CD14-positive monocyte (primary cell): Measurements from ENCODE around the gene PSMC5. TPM values are rescaled to one million over a fixed set of nuclear protein-coding genes. Genes with fewer than 3 reads are reported as not detected.

Source experiments
- DNase-seq, 3 donors: peaks; one replicate each; pipeline ENCODE4 v3.0.0-alpha.2; 2011 to 2022
- H2AFZ ChIP-seq: 2 replicates; pipeline ENCODE4 v1.6.0; 2012; ENCODE audit warnings: mild to moderate bottlenecking, low read depth, low read length, inconsistent platforms; ENCODE audit not compliant: insufficient read depth, poor library complexity, severe bottlenecking
- H3K27ac ChIP-seq, 2 donors: 1 replicate in 1 of 2; 2 replicates in 1 of 2; pipeline ENCODE4 v1.5.1; 2012 to 2013; ENCODE audit warnings: low read length in 2 of 2, control low read depth in 1 of 2, inconsistent platforms in 1 of 2, low read depth in 1 of 2, mild to moderate bottlenecking in 1 of 2
- H3K27me3 ChIP-seq, 2 donors: one replicate each; pipeline versions ENCODE4 v1.6.0 to v1.6.1; 2011 to 2013; ENCODE audit warnings: low read length in 2 of 2; ENCODE audit not compliant: control insufficient read depth in 2 of 2, insufficient read depth in 2 of 2
- H3K36me3 ChIP-seq, 2 donors: replicated peaks in 1 of 2; 1 replicate in 1 of 2; 2 replicates in 1 of 2; pipeline versions ENCODE4 v1.5.1 to v1.6.1; 2012 to 2013; ENCODE audit warnings: low read length in 2 of 2, control low read depth in 1 of 2, inconsistent platforms in 1 of 2, mild to moderate bottlenecking in 1 of 2; ENCODE audit not compliant: insufficient read depth in 2 of 2, control insufficient read depth in 1 of 2
- H3K4me1 ChIP-seq, 2 donors: 1 replicate in 1 of 2; 2 replicates in 1 of 2; pipeline versions ENCODE4 v1.5.1 to v1.6.1; 2012 to 2013; ENCODE audit warnings: low read length in 2 of 2, control low read depth in 1 of 2, inconsistent platforms in 1 of 2, mild to moderate bottlenecking in 1 of 2, moderate library complexity in 1 of 2; ENCODE audit not compliant: insufficient read depth in 2 of 2, control insufficient read depth in 1 of 2
- H3K4me2 ChIP-seq: replicated peaks from 2 replicates; pipeline ENCODE3; 2012; ENCODE audit warnings: low read length, moderate library complexity, mild to moderate bottlenecking; ENCODE audit not compliant: poor library complexity, severe bottlenecking; ENCODE audit errors: extremely low read depth
- H3K4me3 ChIP-seq, 3 experiments: fragments of 200-600 bp in 1 of 3; sonication (generic) in 1 of 3; replicated peaks in 1 of 3; 1 replicate in 2 of 3; 2 replicates in 1 of 3; pipeline ENCODE4 v1.5.1; 2011 to 2013; ENCODE audit warnings: low read length in 3 of 3, mild to moderate bottlenecking in 3 of 3, control low read depth in 2 of 3, low read depth in 2 of 3, inconsistent platforms in 1 of 3, moderate library complexity in 1 of 3
- H3K79me2 ChIP-seq: 2 replicates; pipeline ENCODE4 v1.6.0; 2012; ENCODE audit warnings: mild to moderate bottlenecking, control low read depth, inconsistent platforms, low read length, moderate library complexity; ENCODE audit not compliant: insufficient read depth
- H3K9ac ChIP-seq: 2 replicates; pipeline ENCODE4 v1.6.0; 2017; ENCODE audit warnings: low read length, mild to moderate bottlenecking; ENCODE audit not compliant: insufficient read depth, poor library complexity, severe bottlenecking
- H3K9me3 ChIP-seq, 2 donors: replicated peaks in 1 of 2; 1 replicate in 1 of 2; 2 replicates in 1 of 2; pipeline versions ENCODE4 v1.5.1 to v1.6.1; 2012 to 2013; ENCODE audit warnings: low read length in 2 of 2, control low read depth in 1 of 2; ENCODE audit not compliant: control insufficient read depth in 1 of 2, insufficient read depth in 1 of 2
- H4K20me1 ChIP-seq: 2 replicates; pipeline ENCODE4 v1.6.0; 2012; ENCODE audit warnings: mild to moderate bottlenecking, low read length, control low read depth, moderate library complexity; ENCODE audit not compliant: insufficient read depth
- H3K27ac Mint-ChIP-seq, 7 donors: one replicate each; pipeline ENCODE4 v1.8.0; 2020; ENCODE audit warnings: mild to moderate bottlenecking in 7 of 7, mixed read lengths in 7 of 7, moderate library complexity in 6 of 7, inconsistent platforms in 2 of 7
- H3K27me3 Mint-ChIP-seq, 3 donors: one replicate each; pipeline ENCODE4 v1.8.0; 2021 to 2022; ENCODE audit warnings: low read depth in 3 of 3, mild to moderate bottlenecking in 3 of 3, mixed read lengths in 3 of 3, moderate library complexity in 3 of 3, inconsistent platforms in 1 of 3
- H3K36me3 Mint-ChIP-seq, 2 donors: one replicate each; pipeline ENCODE4 v1.8.0; 2020; ENCODE audit warnings: mixed read lengths in 2 of 2, inconsistent platforms in 1 of 2, mild to moderate bottlenecking in 1 of 2
- H3K4me1 Mint-ChIP-seq: one replicate; pipeline ENCODE4 v1.8.0; 2020; ENCODE audit warnings: mild to moderate bottlenecking, mixed read lengths
- H3K4me3 Mint-ChIP-seq, 2 donors: one replicate each; pipeline ENCODE4 v1.8.0; 2020; ENCODE audit warnings: mild to moderate bottlenecking in 2 of 2, mixed read lengths in 2 of 2, moderate library complexity in 1 of 2
- H3K9me3 Mint-ChIP-seq, 7 donors: one replicate each; pipeline ENCODE4 v1.8.0; 2020 to 2022; ENCODE audit warnings: mixed read lengths in 7 of 7, mild to moderate bottlenecking in 6 of 7, moderate library complexity in 6 of 7, inconsistent platforms in 2 of 7
- CTCF ChIP-seq: fragments of 200-600 bp; IDR thresholded peaks from one replicate; pipeline ENCODE4 v1.8.0; 2022; ENCODE audit warnings: antibody characterized with exemption, mild to moderate bottlenecking
- WGBS: methylation state at CpG from one replicate; pipeline ENCODE4 v1.1.5; 2013; ENCODE audit warnings: missing lambda C conversion rate; ENCODE audit not compliant: insufficient coverage; 5-methylcytosine and 5-hydroxymethylcytosine counted together
- intact Hi-C, 2 donors: fragments of 100-400 bp; cut with micrococcal nuclease; formaldehyde crosslinking; loops; one replicate each; pipeline versions ENCODE4 v1.15.0 to v1.15.1; 2023
- polyA plus RNA-seq, 3 donors: library from polyadenylated mRNA; depleted of rRNA in 1 of 3; unstranded in 2 of 3; stranded (reverse) in 1 of 3; fragments of 300-500 nt in 2 of 3; fragments of >200 nt in 1 of 3; fragmentation: Illumina TruSeq in 2 of 3; gene quantifications; 1 replicate in 2 of 3; 2 replicates in 1 of 3; pipeline ENCODE4 v1.2.3, GENCODE V29; 2012 to 2021

Gene PSMC5
- polyA plus RNA-seq, 3 donors: 82.8 to 97.2 (median 88.3) TPM

GRCh38 chr17:63809970-63810369 lies 17.3 kb upstream of the PSMC5 start:
- Mint-ChIP-seq H3K4me3 (no peak overlapping the region), H3K4me1 (no peaks in the 10 kb centered on the region), H3K36me3 (peaks cover 89 to 94% of the 10 kb centered on the region in 2 donors), H3K27ac (no peak overlapping the region), H3K27me3 (no peaks in the 10 kb centered on the region), H3K9me3 (no peaks in the 10 kb centered on the region)
- WGBS: no CpG with 5 or more reads among the region's 9 CpGs
- Histone ChIP-seq H3K4me1 (no peaks in the 10 kb centered on the region), H3K9me3 (no peaks in the 10 kb centered on the region), H3K27ac (no peak overlapping the region), H3K4me2 (no peak overlapping the region), H3K79me2 (no peaks in the 10 kb centered on the region), H3K36me3 (peaks cover 100% of the 10 kb centered on the region in 2 donors), H4K20me1 (peaks cover 8% of the 10 kb centered on the region), H3K9ac (no peak overlapping the region), H2AFZ (no peak overlapping the region), H3K4me3 (no peak overlapping the region), H3K27me3 (no peaks in the 10 kb centered on the region)
- no peak for DNase-seq
- no peak for TF ChIP-seq CTCF
- intact Hi-C loops: no loop called here

GRCh38 chr17:63816123-63816522 lies 11.1 kb upstream of the PSMC5 start:
- no peak for TF ChIP-seq CTCF
- intact Hi-C loops: no loop called here
- H3K4me1 ChIP-seq: no peaks in the 10 kb centered on the region
- no peaks in the 10 kb centered on the region for H3K27me3 ChIP-seq
- H3K9me3 ChIP-seq: no peaks in the 10 kb centered on the region
- Mint-ChIP-seq H3K27me3 (no peaks in the 10 kb centered on the region), H3K36me3 (peaks cover 95 to 100% of the 10 kb centered on the region in 2 donors), H3K27ac (peak overlapping the region in 2 of 7 donors; percentile 48 to 67), H3K9me3 (no peaks in the 10 kb centered on the region), H3K4me3 (no peak overlapping the region), H3K4me1 (peaks cover 5% of the 10 kb centered on the region)
- H3K9ac ChIP-seq: no peak overlapping the region
- no peak overlapping the region for H2AFZ ChIP-seq
- H3K4me2 ChIP-seq: no peak overlapping the region
- H3K79me2 ChIP-seq: peaks cover 14% of the 10 kb centered on the region
- H3K36me3 ChIP-seq: peaks cover 98 to 100% of the 10 kb centered on the region in 2 donors
- 100% methylated on average over 2 of the region's 2 CpGs for WGBS
- H3K4me3 ChIP-seq: no peak overlapping the region
- H3K27ac ChIP-seq: no peak overlapping the region
- H4K20me1 ChIP-seq: peaks cover 37% of the 10 kb centered on the region
- DNase-seq: no peak
